HEK293T (cell line): ENCODE results near the gene PGAP3.

ENCODE experiments used
- CTCF ChIA-PET: fragments of 350-600 bp; formaldehyde crosslinking; extraction: SDS; loops from one replicate; lab custom pipeline; 2021; ENCODE audit warnings: antibody characterized with exemption, inconsistent platforms; lab: Yijun Ruan, JAX
- POLR2A ChIA-PET: fragments of 350-600 bp; formaldehyde crosslinking; extraction: SDS; loops from one replicate; lab custom pipeline; 2020; ENCODE audit warnings: antibody characterized with exemption, inconsistent platforms; lab: Yijun Ruan, JAX
- DNase-seq: peaks from one replicate; pipeline ENCODE4 v3.0.0; 2012; ENCODE audit warnings: mixed read lengths; ENCODE audit errors: extremely low spot score
- ARNT ChIP-seq: fragments of 450-650 bp; IDR thresholded peaks from 2 replicates; pipeline ENCODE4 v1.6.1; 2017; ENCODE audit warnings: mild to moderate bottlenecking
- BHLHE40 ChIP-seq: fragments of 450-650 bp; IDR thresholded peaks from 2 replicates; pipeline ENCODE4 v1.6.1; 2016; ENCODE audit warnings: mild to moderate bottlenecking, moderate library complexity, borderline replicate concordance
- CTBP1 ChIP-seq: fragments of 450-650 bp; IDR thresholded peaks from 2 replicates; pipeline ENCODE4 v1.6.1; 2016; ENCODE audit warnings: borderline replicate concordance
- ELF4 ChIP-seq: fragments of 450-650 bp; IDR thresholded peaks from 2 replicates; pipeline ENCODE4 v1.6.1; 2017; ENCODE audit warnings: antibody characterized with exemption
- FOXA1 ChIP-seq: fragments of 450-650 bp; IDR thresholded peaks from 2 replicates; pipeline ENCODE4 v1.6.1; 2016; ENCODE audit warnings: mild to moderate bottlenecking
- FOXK2 ChIP-seq: fragments of 450-650 bp; IDR thresholded peaks from 2 replicates; pipeline ENCODE4 v1.6.1; 2016; ENCODE audit warnings: mild to moderate bottlenecking
- FOXM1 ChIP-seq: fragments of 450-650 bp; IDR thresholded peaks from 2 replicates; pipeline ENCODE4 v1.6.1; 2017; ENCODE audit warnings: mild to moderate bottlenecking, borderline replicate concordance
- HDGF ChIP-seq: fragments of 450-650 bp; IDR thresholded peaks from 2 replicates; pipeline ENCODE4 v1.6.1; 2017; ENCODE audit warnings: antibody characterized with exemption, borderline replicate concordance
- L3MBTL2 ChIP-seq: fragments of 450-650 bp; conservative IDR thresholded peaks from 2 replicates; pipeline ENCODE4 v1.6.1; 2016; ENCODE audit warnings: mild to moderate bottlenecking
- LEF1 ChIP-seq: fragments of 450-650 bp; IDR thresholded peaks from 2 replicates; pipeline ENCODE4 v1.6.1; 2017; ENCODE audit warnings: mild to moderate bottlenecking, borderline replicate concordance
- NFRKB ChIP-seq: fragments of 450-650 bp; IDR thresholded peaks from 2 replicates; pipeline ENCODE4 v1.6.1; 2016; ENCODE audit warnings: mild to moderate bottlenecking, moderate library complexity
- PKNOX1 ChIP-seq: fragments of 450-650 bp; IDR thresholded peaks from 2 replicates; pipeline ENCODE4 v1.6.1; 2016
- SP1 ChIP-seq: fragments of 450-650 bp; IDR thresholded peaks from 2 replicates; pipeline ENCODE4 v1.6.1; 2017
- SUZ12 ChIP-seq: fragments of 450-650 bp; IDR thresholded peaks from 2 replicates; pipeline ENCODE4 v1.6.1; 2016; ENCODE audit warnings: mild to moderate bottlenecking
- TARDBP ChIP-seq: fragments of 450-650 bp; IDR thresholded peaks from 2 replicates; pipeline ENCODE4 v1.6.1; 2016
- ZNF384 ChIP-seq: fragments of 450-650 bp; IDR thresholded peaks from 2 replicates; pipeline ENCODE4 v1.6.1; 2016

PGAP3 gene

DNA sequence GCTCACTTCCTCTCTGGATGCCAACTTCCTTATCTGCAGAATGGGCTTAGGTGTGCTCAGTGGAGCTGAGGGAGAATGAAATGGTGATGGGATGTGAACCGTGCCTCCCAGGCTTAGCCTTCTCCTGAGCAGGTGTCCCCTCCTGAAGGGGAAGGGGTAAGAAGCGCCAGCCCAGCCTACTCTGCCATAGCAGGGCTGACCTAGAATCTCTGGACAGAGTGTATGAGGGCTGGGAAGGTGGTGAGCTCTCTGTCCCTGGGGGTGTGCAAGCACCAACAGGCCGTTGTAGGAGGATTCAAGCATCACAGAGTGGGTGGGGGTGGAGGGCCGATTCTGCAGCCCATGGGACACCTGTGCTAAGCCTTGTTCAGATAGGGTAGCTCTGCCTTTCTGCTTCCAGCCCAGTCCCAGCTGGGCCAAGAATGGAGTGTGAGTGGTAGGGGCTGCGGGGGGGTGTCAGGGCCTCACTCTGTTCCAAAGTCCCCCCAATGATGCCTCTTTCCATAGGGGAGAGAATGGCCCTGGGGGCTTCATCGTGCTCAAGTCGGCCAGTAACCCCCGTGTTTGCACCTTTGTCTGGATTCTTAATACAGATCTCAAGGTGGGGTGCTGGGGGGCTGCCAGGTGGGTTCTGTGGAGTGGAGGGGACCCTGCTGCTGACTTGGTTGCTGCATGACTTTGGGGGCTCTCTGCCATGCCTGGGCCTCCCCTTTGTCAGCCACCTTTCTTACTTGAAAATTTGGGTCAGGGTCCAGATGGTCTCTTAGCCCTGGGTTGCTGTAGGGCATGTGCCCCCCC, 25.9 kb downstream of the PGAP3 start:
- DNase-seq = no peak
- ChIA-PET POLR2A (no interaction called here), CTCF (no interaction called here)
- no peak for TF ChIP-seq FOXM1
- no peak for TF ChIP-seq BHLHE40
- TF ChIP-seq ELF4 = no peak
- TF ChIP-seq LEF1 = no peak
- TF ChIP-seq TARDBP = no peak
- no peak for TF ChIP-seq HDGF
- TF ChIP-seq FOXA1 = no peak

- ChIA-PET POLR2A (no interaction called here), CTCF (interaction anchor here (0.7 kb wide), 1 partner anchor 29 kb away, joined by 3 read pairs; no protein-coding TSS in a partner anchor)
- no peak for DNase-seq
- no peak for TF ChIP-seq NFRKB
- no peak for TF ChIP-seq FOXM1
- TF ChIP-seq SUZ12 = no peak
- TF ChIP-seq ARNT = no peak
- TF ChIP-seq CTBP1 = no peak
- no peak for TF ChIP-seq TARDBP
- no peak for TF ChIP-seq BHLHE40
- TF ChIP-seq FOXK2 = no peak
- no peak for TF ChIP-seq HDGF
- TF ChIP-seq LEF1 = no peak
- no peak for TF ChIP-seq PKNOX1
These were observed 27.2 kb downstream of the PGAP3 start for GRCh38 chr17:39660397-39661385.

- TF ChIP-seq FOXK2 (no peak), CTBP1 (no peak), SUZ12 (no peak), PKNOX1 (no peak), LEF1 (no peak), NFRKB (no peak), ZNF384 (no peak), FOXM1 (no peak), SP1 (no peak)
- POLR2A ChIA-PET = no interaction called here
These were observed 27.9 kb downstream of the PGAP3 start for GRCh38 chr17:39660011-39660360.

GRCh38 chr17:39659279-39660010, 28.4 kb downstream of the PGAP3 start:
- no peak for TF ChIP-seq ZNF384
- CTCF ChIA-PET = no interaction called here
- no peak for DNase-seq
- POLR2A ChIA-PET = no interaction called here

More at GRCh38 chr17:39660011-39660360, 27.9 kb downstream of the PGAP3 start:
- CTCF ChIA-PET = interaction anchor here (0.7 kb wide), 1 partner anchor 28 kb away, joined by 3 read pairs; no protein-coding TSS in a partner anchor
- no peak for DNase-seq

GRCh38 chr17:39658760-39659159, 29.1 kb downstream of the PGAP3 start:
- no peak for TF ChIP-seq HDGF
- TF ChIP-seq ARNT = no peak
- no peak for TF ChIP-seq FOXA1
- no peak for TF ChIP-seq PKNOX1
- no peak for TF ChIP-seq BHLHE40
- TF ChIP-seq ELF4 = no peak
- no peak for TF ChIP-seq LEF1
- no peak for TF ChIP-seq CTBP1
- TF ChIP-seq SUZ12 = no peak
- TF ChIP-seq SP1 = no peak
- no peak for TF ChIP-seq TARDBP
- TF ChIP-seq NFRKB = no peak
- TF ChIP-seq FOXM1 = no peak
- no peak for TF ChIP-seq L3MBTL2
- TF ChIP-seq FOXK2 = no peak
- TF ChIP-seq ZNF384 = no peak
- ChIA-PET CTCF (no interaction called here), POLR2A (no interaction called here)
- DNase-seq = no peak
